HG02970 (cell line): ENCODE measurements around the gene RBMS3.
"Not testable (repeated sequence)": the region's sequence is repeated elsewhere in the genome, so short reads cannot be mapped to it uniquely, and the experiment has no call there.

ENCODE experiments used
- ATAC-seq: cut with Tn5 transposase; IDR thresholded peaks from one replicate; pipeline ENCODE4 v1.9.1; 2021; ENCODE audit warnings: mild to moderate bottlenecking, moderate library complexity, moderate number of reproducible peaks; ENCODE audit not compliant: unreplicated experiment, low FRiP score

RBMS3 gene

DNA sequence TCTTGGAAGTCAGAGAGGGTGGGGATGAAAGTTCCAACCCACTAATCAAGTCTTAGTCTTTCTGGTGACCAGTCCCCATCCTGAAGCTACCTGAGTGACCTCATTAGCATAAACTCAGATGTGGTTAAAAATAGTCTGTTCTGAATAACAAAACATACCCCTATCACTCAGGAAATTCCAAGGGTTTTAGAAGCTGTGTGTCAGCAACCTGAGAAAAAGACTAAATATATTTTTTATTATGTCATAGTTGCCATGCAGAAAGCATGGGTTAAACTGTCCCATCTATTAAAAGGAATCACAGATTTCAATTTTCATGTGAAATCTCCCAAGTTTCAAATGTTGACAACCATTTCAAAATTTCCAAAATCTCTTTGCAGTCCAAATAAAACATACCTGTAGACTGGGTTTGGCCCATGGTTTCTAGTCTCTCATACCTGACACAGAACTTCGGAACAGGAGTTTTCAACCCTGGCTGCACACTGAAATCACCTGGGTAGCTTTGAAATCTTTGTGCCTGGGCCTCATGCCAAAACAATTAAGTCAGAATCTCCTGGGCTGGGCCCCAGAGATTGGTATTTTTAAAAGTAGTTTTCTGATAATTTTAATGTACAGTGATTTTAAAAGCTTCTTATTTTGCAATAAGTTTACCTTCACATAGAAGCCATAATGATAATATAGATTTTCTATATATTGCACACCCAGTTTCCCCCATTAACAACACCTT is 476.3 kb downstream of the RBMS3 start:
- ATAC-seq: no peak

DNA sequence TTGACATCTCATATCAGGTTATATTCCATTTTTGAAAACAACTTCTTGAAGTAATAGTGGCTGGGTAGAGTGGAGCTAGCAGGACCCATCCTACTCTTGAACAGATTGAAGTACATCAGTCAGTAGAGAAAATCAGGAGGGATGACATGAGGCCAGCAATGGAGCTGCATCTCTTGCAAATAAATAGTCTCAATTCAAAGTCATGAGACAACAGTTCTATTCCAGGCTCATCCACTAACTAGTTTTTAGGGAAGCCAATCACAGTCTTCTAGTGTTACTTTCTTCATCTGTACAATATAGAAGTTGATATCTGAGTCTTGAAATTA is 477.2 kb downstream of the RBMS3 start:
- ATAC-seq: no peak

DNA sequence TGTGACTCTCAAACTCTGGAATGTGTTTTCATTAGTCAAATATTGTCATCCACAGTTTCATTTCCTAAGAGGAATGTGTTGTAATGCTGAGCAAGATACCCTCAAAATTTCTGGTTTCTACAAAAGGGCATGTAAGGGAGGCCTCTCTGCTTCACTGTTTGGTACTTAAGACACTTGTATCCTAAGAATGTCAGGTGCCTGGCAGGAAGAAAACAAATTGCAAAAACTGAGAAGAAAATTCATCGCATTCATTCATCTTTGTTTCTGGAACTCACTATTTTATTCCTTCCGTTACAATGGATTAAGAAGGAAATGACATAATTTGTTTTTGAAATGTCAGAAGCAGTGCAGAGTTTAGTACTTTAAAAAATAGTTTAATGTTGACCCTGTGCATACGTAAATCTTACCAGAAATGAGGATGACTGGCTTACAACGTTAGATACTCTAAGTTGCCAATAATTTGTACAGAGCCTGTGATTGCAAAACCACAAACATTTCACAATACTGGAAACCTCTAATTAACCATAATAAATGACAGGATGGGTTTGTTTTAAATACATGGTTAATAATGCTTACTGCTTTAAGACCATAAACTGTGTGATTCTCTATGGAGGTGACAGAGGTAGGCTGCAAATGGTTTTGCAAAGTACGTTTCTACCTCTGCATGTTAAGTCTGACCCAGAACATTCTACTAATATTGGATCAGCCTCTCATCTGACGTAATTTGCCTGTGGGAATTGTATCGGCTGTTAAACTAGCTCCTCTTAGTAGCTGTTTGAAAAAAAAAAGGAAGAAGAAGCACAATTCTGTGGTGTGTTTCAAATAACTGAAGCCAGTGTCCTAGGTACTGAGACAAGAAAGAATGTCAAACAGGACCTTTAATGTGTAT is 477.8 kb downstream of the RBMS3 start:
- ATAC-seq: no peak

DNA sequence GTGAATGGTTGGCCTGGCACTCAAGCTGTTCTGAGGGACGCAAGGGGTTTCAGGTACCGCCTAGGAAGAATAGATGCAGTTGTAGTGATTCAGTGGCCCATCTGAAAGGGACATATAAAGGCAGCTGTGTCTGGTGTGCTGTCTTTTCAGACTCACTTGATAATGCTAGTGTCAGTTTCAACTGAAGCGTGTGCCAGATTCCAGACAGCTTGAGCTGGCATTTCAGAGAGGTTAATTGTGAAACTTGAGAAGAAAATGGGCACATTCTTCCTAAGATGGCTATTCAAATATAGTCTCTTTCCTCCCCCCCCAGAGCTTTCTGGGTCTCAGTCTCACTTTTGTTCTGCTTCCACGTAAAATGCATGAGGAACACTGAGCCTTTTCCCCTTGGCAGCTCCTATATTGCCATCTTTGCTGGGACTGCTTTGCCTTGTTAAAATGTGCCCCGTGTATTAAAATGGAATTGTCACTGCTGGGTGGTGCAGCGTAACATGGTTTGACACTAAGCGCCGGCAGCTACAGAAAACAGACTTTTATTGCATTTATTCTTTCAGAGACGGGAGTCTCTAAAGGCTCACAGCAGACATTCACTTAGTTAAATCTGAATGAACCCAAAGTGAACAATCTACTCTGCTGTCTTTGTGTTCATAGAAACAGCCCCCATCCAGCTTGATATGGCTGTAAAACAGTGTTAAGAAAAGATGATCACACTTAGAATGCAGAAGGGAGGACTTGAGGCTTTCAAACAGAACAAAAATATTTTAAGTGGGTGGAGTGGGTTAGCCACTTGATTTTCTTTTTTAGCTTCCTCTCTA is 478.7 kb downstream of the RBMS3 start:
- no peak for ATAC-seq

DNA sequence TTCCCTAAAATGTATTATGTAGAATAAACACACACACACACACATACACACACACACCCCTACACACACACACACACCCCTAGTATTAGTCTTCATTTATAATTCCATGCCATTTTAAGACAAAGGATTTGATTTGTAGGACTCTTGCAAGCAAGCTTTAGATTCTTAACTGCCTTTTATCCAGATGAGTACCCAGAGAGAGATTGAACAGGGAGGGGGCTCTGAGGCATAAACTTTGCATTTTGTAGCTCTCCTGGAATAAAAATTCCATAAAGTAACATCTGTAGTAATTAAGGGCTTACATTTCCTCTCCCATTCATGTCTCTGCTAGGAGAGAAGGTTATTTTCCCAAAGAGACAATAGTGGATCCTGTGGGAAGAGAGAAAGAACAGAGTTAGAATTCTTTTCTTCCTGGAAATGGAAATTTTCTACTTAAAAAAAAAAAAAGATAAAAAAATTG is 479.4 kb downstream of the RBMS3 start:
- no peak for ATAC-seq

DNA sequence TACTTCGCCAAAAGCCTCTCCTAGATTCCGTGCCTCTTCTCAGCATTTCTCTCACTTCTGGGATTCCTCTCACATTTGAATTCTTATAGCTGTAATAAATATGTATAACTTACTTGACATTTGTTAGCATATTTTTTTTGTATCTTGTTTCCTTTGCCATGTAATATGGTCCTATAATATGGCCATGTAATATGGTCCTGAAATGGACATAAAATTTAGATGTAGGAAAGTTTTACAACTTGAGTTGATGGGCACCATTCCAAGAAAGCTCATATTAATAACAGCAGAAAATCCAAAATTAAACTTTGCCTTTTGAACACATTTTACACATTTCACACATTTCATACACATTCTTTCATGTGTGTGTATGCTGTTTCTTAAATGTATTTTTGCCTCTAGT is 480.6 kb downstream of the RBMS3 start:
- no peak for ATAC-seq

DNA sequence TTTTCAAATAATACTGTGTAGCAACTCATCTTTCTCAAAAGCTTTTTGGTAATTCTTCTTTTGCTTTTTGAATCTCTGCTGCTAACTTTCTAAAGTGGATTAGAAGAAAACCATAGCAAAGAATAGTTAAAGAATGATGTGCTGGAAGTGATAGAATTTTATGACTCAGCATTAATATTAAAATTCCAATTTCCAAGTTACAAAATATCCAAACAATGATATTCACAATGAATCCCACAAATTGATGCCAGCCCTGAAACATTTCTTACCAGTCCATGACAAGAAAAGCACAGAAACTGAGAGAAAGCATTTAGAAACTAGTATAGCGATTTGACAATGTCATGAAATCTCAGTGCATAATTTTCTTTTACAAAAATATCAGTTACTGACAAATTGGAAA is 482.2 kb downstream of the RBMS3 start:
- ATAC-seq: no peak

DNA sequence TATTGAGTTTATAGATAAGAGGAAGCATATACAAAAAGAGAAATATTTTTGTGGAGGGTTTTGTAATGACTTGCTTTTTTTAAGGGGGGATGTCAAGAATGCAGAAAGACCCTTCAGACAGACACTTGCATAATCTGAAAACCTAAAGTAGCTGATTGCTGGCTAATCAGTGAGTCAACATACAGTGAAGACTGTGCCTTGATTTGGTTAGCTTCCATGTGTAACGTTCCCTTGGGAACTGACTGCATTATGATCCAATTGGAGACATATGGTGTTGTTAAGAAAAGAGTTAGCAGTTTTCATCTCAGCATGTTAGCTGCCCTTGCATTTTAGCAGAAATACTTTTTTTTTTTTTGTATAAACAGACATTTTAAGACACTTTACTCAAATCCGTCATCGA is 483.2 kb downstream of the RBMS3 start:
- no peak for ATAC-seq

DNA sequence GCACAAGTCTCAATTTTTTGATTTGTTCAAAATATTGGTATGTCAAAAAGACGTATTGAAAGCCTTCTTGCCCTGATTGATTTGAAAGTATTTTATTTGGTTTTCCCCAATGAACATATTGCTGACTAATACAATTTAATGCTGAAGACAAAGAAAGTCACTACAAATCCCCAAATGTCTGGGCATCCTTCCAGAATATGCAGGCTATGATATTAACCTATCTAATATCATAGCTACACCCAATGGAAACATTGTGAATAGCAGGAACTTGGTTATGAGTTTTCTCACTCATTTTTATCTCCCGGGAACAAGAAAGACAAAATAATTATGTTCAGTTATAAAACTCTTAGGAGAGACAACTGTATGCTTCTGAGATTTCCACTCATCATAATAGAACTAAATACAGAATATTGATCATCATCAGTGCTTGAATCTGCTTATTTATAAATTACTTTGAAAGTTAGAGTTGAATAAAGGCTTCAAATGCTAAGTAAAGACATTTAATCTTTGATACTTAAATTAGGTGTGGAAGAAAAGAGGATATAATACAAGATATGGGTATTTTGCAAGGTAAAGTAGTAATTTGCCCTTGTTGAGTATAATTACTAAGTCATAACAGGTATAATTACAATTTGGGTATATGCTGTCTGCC is 483.9 kb downstream of the RBMS3 start:
- no peak for ATAC-seq

DNA sequence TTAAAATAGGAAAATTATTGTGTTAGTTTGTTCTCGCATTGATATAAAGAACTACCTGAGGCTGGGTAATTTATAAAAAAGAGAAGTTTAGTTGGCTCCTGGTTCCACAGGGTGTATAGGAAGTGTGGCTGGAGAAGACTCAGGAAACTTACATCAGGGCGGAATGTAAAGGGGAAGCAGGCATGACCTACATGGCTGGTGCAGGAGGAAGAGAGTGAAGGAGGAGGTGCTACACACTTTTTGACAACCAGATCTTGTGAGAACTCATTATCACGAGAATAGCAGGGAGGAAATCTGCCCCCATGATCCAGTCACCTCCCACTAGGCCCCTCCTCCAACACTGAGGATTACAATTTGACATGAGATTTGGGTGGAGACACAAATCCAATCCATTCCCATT is 490.7 kb downstream of the RBMS3 start:
- no peak for ATAC-seq

DNA sequence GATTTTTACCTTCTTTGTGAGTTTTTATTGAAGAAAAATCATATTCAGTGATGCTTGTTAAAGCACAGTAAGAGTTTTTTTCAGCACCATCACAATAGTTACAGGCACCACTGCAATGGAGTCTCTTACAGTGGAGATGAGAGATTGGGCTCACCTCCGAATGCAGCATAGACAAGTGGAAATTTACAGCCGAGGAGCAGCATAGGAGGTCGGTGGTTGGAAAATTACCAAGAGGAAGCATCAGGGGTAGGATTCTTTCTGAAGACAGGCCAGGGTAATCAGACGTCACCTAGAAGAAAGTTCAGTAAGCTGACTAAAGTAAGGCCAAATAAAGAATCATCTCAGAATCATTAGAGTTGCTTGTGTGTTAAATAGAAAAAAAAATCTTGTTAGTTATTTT is 491.6 kb downstream of the RBMS3 start:
- ATAC-seq: no peak

DNA sequence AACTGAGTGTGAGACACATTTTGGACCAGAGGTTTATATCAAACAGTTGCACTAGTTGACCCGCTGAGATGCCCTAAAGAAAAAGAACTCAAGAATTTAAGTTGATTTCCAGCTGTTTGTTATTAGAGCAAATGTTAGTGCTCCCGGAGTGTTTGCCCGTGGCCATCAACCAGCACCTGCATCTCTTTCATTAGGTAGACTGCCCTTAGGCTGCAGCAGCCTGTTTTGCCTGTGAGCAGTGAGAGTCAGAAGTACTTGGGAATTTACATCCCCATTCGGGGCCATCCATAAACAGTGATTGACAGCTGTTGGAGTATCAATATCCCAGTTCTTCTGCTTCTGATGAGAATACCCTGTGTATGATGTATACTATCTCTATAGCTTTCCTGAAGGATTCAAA is 492.6 kb downstream of the RBMS3 start:
- no peak for ATAC-seq

DNA sequence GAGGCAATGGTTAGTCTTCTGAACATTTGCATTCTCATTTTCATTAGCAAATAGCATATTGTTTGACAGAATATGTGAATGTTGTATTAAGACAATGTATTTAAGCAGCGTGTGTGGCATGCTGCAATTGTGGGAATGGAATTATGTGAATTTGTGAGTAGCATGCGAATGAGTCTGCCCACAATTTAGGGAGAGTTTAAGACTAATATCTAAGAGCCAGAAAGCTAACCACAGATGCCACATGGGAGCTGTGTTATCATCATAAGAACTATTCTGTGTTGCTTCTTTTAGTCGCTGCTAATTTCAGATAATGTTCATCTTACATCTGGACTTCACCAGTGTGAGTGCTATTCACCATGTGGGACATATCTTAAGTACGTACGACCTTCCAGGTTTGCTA is 494.5 kb downstream of the RBMS3 start:
- ATAC-seq: no peak

DNA sequence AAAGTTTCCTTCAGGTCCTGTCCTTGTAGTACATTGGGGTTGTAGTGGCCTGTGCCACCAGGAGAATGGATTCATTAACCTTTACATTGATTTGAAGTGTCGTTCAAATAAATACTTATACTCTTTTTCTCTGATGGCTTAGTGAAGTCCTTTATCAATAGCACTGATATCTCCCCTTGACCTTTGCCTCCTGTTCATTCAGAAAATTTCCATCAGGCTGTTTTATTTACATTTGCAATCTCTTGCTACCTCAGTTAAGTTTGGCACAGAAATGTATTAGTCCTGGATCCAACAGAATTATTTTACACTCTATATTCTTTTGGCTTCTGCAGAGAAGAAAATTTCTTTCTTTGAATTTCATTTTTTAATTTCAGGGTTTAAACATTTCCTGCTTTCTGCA is 497.0 kb downstream of the RBMS3 start:
- ATAC-seq: no peak

DNA sequence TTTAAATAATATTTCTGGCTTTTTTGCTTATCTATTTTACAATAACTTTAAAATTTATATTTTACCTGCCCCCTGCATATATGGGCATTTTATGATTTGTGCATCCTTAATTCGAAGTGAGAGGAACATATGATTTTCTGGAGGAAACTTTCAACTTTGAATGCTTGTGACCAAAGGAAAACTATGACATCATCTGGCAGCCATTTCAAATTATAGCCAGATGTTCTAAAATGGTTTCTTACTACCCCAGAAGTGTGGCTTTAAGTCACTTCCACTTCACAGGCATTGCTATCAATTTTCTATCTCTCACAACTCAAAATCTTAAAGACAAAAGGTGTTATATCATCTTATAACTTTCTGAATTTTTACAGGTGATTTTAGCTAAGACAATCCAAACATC is 508.8 kb downstream of the RBMS3 start:
- no peak for ATAC-seq

DNA sequence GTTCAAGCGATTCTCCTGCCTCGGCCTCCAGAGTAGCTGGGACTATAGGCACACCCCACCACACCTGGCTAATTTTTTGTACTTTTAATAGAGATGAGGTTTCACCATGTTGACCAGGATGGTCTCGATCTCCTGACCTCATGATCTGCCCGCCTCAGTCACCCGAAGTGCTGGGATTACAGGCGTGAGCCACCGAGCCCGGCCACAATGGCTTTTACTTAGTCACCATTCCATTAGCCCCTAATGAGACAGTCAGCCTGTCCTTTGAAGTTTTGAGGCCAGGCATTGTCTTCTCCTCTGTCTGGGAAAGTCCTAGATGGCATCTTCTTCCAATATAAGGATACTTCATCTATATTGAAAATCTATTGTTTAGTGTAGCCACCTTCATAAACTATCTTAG is 515.9 kb downstream of the RBMS3 start:
- no peak for ATAC-seq

DNA sequence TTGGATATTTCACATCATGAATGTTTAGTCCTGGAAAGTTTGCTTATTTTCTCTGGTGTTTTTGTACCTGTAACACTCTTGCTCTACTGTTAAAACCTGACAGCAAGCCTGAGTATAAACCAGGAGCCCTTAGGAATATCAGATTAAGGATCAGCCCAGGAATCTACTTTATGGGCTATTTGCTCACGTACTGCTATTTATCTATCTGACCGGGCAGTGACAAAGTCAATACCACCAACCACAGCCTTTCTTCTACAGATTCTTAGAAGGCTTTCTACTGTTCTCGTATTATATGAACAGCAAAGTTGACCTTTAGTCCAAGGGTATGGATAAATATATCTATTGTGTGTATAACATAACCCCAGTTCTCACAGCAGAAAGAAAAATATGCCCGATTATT is 521.2 kb downstream of the RBMS3 start:
- no peak for ATAC-seq

DNA sequence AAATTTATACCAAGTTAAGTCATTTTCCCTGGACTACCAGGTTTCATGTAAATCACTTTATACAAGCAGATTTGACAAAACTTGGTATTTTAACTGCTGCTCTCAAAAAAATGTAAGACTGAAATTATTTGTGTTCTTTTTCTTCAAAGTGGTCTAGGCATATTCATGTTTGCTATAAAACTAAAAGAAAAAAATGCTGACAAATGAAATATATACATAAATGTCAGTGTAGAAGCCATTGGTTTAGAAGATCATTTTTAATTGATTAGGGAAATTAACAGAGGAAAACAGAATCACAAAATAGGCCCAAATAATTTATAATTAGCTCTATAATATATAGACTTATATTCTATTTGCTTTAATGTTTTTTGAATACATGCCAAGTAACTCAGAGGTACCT is 523.2 kb downstream of the RBMS3 start:
- ATAC-seq: no peak

DNA sequence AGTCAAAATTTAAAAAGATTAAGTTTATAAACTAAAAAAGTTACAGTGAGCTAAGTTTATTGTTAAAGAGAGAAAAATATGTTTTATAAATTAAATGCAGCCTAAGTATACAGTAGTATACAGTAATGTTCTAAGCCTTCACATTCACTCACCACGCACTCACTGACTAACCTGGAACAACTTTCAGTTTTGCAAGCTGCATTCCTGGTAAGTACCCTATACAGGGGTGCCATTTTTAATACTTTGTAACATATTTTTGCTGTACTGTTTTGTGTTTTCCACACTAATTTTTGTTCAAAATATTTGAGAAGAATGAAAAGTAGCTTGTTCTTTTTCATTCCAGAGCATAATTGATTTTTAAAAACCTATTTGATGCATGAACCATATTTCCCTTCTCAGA is 524.9 kb downstream of the RBMS3 start:
- ATAC-seq: no peak

DNA sequence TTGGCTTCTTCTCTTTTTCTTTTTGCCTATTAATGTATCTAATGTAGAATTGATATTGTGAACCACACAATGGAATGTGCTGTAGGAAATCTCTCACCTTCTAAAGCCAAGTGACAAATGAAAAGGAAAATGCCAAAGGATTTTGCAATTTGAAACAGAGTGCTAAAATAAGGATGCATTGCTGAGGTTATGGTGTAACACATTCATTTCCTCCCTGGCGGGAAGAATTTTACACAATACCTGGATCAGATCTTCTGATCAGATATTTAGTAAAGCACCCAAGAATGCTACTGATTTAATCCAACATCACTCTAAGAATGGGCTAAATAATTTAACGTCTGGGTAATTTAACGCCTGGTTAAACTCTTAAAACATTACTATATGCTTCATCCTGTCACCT is 527.5 kb downstream of the RBMS3 start:
- not testable (repeated sequence) for ATAC-seq

DNA sequence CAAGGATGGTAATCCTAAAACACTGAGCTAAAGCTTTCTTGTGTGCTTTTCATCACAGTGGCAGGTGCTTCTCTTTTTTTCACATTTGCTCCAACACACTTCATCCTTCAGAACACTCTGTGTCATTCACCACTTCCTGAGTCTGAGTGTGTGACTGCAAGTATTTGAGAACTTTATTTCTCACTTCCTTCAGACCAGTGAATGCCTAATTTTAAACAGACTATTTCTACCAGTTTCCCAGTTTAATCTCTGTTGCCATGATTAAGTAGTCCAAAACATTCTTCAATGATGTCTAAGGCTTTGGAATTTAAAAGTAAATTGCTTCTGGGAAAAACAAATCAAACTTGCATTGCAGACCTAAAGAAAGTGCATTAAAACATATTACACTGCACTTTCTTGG is 541.2 kb downstream of the RBMS3 start:
- no peak for ATAC-seq
